CD14-positive monocyte (primary cell): ENCODE results near the gene MALRD1. TPM values are rescaled to one million over a fixed set of nuclear protein-coding genes. Genes with fewer than 3 reads are reported as not detected.

Source experiments
- DNase-seq, 3 donors: peaks; one replicate each; pipeline ENCODE4 v3.0.0-alpha.2; 2011 to 2022
- H2AFZ ChIP-seq: 2 replicates; pipeline ENCODE4 v1.6.0; 2012; ENCODE audit warnings: mild to moderate bottlenecking, low read depth, low read length, inconsistent platforms; ENCODE audit not compliant: insufficient read depth, poor library complexity, severe bottlenecking
- H3K27ac ChIP-seq, 2 donors: 1 replicate in 1 of 2; 2 replicates in 1 of 2; pipeline ENCODE4 v1.5.1; 2012 to 2013; ENCODE audit warnings: low read length in 2 of 2, control low read depth in 1 of 2, inconsistent platforms in 1 of 2, low read depth in 1 of 2, mild to moderate bottlenecking in 1 of 2
- H3K27me3 ChIP-seq, 2 donors: one replicate each; pipeline versions ENCODE4 v1.6.0 to v1.6.1; 2011 to 2013; ENCODE audit warnings: low read length in 2 of 2; ENCODE audit not compliant: control insufficient read depth in 2 of 2, insufficient read depth in 2 of 2
- H3K36me3 ChIP-seq, 2 donors: replicated peaks in 1 of 2; 1 replicate in 1 of 2; 2 replicates in 1 of 2; pipeline versions ENCODE4 v1.5.1 to v1.6.1; 2012 to 2013; ENCODE audit warnings: low read length in 2 of 2, control low read depth in 1 of 2, inconsistent platforms in 1 of 2, mild to moderate bottlenecking in 1 of 2; ENCODE audit not compliant: insufficient read depth in 2 of 2, control insufficient read depth in 1 of 2
- H3K4me1 ChIP-seq, 2 donors: 1 replicate in 1 of 2; 2 replicates in 1 of 2; pipeline versions ENCODE4 v1.5.1 to v1.6.1; 2012 to 2013; ENCODE audit warnings: low read length in 2 of 2, control low read depth in 1 of 2, inconsistent platforms in 1 of 2, mild to moderate bottlenecking in 1 of 2, moderate library complexity in 1 of 2; ENCODE audit not compliant: insufficient read depth in 2 of 2, control insufficient read depth in 1 of 2
- H3K4me2 ChIP-seq: replicated peaks from 2 replicates; pipeline ENCODE3; 2012; ENCODE audit warnings: low read length, moderate library complexity, mild to moderate bottlenecking; ENCODE audit not compliant: poor library complexity, severe bottlenecking; ENCODE audit errors: extremely low read depth
- H3K4me3 ChIP-seq, 3 experiments: fragments of 200-600 bp in 1 of 3; sonication (generic) in 1 of 3; replicated peaks in 1 of 3; 1 replicate in 2 of 3; 2 replicates in 1 of 3; pipeline ENCODE4 v1.5.1; 2011 to 2013; ENCODE audit warnings: low read length in 3 of 3, mild to moderate bottlenecking in 3 of 3, control low read depth in 2 of 3, low read depth in 2 of 3, inconsistent platforms in 1 of 3, moderate library complexity in 1 of 3
- H3K79me2 ChIP-seq: 2 replicates; pipeline ENCODE4 v1.6.0; 2012; ENCODE audit warnings: mild to moderate bottlenecking, control low read depth, inconsistent platforms, low read length, moderate library complexity; ENCODE audit not compliant: insufficient read depth
- H3K9ac ChIP-seq: 2 replicates; pipeline ENCODE4 v1.6.0; 2017; ENCODE audit warnings: low read length, mild to moderate bottlenecking; ENCODE audit not compliant: insufficient read depth, poor library complexity, severe bottlenecking
- H3K9me3 ChIP-seq, 2 donors: replicated peaks in 1 of 2; 1 replicate in 1 of 2; 2 replicates in 1 of 2; pipeline versions ENCODE4 v1.5.1 to v1.6.1; 2012 to 2013; ENCODE audit warnings: low read length in 2 of 2, control low read depth in 1 of 2; ENCODE audit not compliant: control insufficient read depth in 1 of 2, insufficient read depth in 1 of 2
- H4K20me1 ChIP-seq: 2 replicates; pipeline ENCODE4 v1.6.0; 2012; ENCODE audit warnings: mild to moderate bottlenecking, low read length, control low read depth, moderate library complexity; ENCODE audit not compliant: insufficient read depth
- H3K27ac Mint-ChIP-seq, 7 donors: one replicate each; pipeline ENCODE4 v1.8.0; 2020; ENCODE audit warnings: mild to moderate bottlenecking in 7 of 7, mixed read lengths in 7 of 7, moderate library complexity in 6 of 7, inconsistent platforms in 2 of 7
- H3K27me3 Mint-ChIP-seq, 3 donors: one replicate each; pipeline ENCODE4 v1.8.0; 2021 to 2022; ENCODE audit warnings: low read depth in 3 of 3, mild to moderate bottlenecking in 3 of 3, mixed read lengths in 3 of 3, moderate library complexity in 3 of 3, inconsistent platforms in 1 of 3
- H3K36me3 Mint-ChIP-seq, 2 donors: one replicate each; pipeline ENCODE4 v1.8.0; 2020; ENCODE audit warnings: mixed read lengths in 2 of 2, inconsistent platforms in 1 of 2, mild to moderate bottlenecking in 1 of 2
- H3K4me1 Mint-ChIP-seq: one replicate; pipeline ENCODE4 v1.8.0; 2020; ENCODE audit warnings: mild to moderate bottlenecking, mixed read lengths
- H3K4me3 Mint-ChIP-seq, 2 donors: one replicate each; pipeline ENCODE4 v1.8.0; 2020; ENCODE audit warnings: mild to moderate bottlenecking in 2 of 2, mixed read lengths in 2 of 2, moderate library complexity in 1 of 2
- H3K9me3 Mint-ChIP-seq, 7 donors: one replicate each; pipeline ENCODE4 v1.8.0; 2020 to 2022; ENCODE audit warnings: mixed read lengths in 7 of 7, mild to moderate bottlenecking in 6 of 7, moderate library complexity in 6 of 7, inconsistent platforms in 2 of 7
- CTCF ChIP-seq: fragments of 200-600 bp; IDR thresholded peaks from one replicate; pipeline ENCODE4 v1.8.0; 2022; ENCODE audit warnings: antibody characterized with exemption, mild to moderate bottlenecking
- WGBS: methylation state at CpG from one replicate; pipeline ENCODE4 v1.1.5; 2013; ENCODE audit warnings: missing lambda C conversion rate; ENCODE audit not compliant: insufficient coverage; 5-methylcytosine and 5-hydroxymethylcytosine counted together
- intact Hi-C, 2 donors: fragments of 100-400 bp; cut with micrococcal nuclease; formaldehyde crosslinking; loops; one replicate each; pipeline versions ENCODE4 v1.15.0 to v1.15.1; 2023
- polyA plus RNA-seq, 3 donors: library from polyadenylated mRNA; depleted of rRNA in 1 of 3; unstranded in 2 of 3; stranded (reverse) in 1 of 3; fragments of 300-500 nt in 2 of 3; fragments of >200 nt in 1 of 3; fragmentation: Illumina TruSeq in 2 of 3; gene quantifications; 1 replicate in 2 of 3; 2 replicates in 1 of 3; pipeline ENCODE4 v1.2.3, GENCODE V29; 2012 to 2021

Gene MALRD1
- polyA plus RNA-seq, 3 donors = not detected

- WGBS = no CpG with 5 or more reads among the region's 1 CpG
- Mint-ChIP-seq H3K36me3 (no peaks in the 10 kb centered on the region), H3K4me1 (no peaks in the 10 kb centered on the region), H3K9me3 (peaks cover under 1 to 6% (median 2%) of the 10 kb centered on the region in 7 donors), H3K27ac (no peak overlapping the region), H3K27me3 (peaks cover 0 to 1% (median 0%) of the 10 kb centered on the region in 3 donors), H3K4me3 (no peak overlapping the region)
- Histone ChIP-seq H3K9me3 (peaks cover 0 to 5% of the 10 kb centered on the region in 2 donors), H3K27me3 (no peaks in the 10 kb centered on the region), H3K79me2 (no peaks in the 10 kb centered on the region), H3K4me3 (no peak overlapping the region), H3K36me3 (no peaks in the 10 kb centered on the region), H3K4me1 (no peaks in the 10 kb centered on the region), H3K27ac (no peak overlapping the region), H3K4me2 (no peak overlapping the region), H4K20me1 (no peaks in the 10 kb centered on the region), H3K9ac (no peak overlapping the region), H2AFZ (no peak overlapping the region)
- no peak for TF ChIP-seq CTCF
- DNase-seq = no peak
- intact Hi-C loops = no loop called here
Observed at GRCh38 chr10:19164461-19164860, 115.9 kb downstream of the MALRD1 start.

GRCh38 chr10:19168584-19168983, 120.0 kb downstream of the MALRD1 start:
- Histone ChIP-seq H3K4me1 (no peaks in the 10 kb centered on the region), H3K4me3 (no peak overlapping the region), H3K79me2 (no peaks in the 10 kb centered on the region), H4K20me1 (no peaks in the 10 kb centered on the region), H3K4me2 (no peak overlapping the region), H3K27me3 (no peaks in the 10 kb centered on the region), H2AFZ (no peak overlapping the region), H3K27ac (no peak overlapping the region), H3K9ac (no peak overlapping the region), H3K36me3 (no peaks in the 10 kb centered on the region), H3K9me3 (no peaks in the 10 kb centered on the region)
- Mint-ChIP-seq H3K4me3 (no peak overlapping the region), H3K4me1 (no peaks in the 10 kb centered on the region), H3K27me3 (peaks cover 0 to 1% (median 0%) of the 10 kb centered on the region in 3 donors), H3K27ac (no peak overlapping the region), H3K9me3 (peaks cover 0 to 3% (median 2%) of the 10 kb centered on the region in 7 donors), H3K36me3 (no peaks in the 10 kb centered on the region)
- WGBS = no CpG with 5 or more reads among the region's 2 CpGs
- intact Hi-C loops = no loop called here
- no peak for TF ChIP-seq CTCF
- no peak for DNase-seq
